Tongue (tissue), 2 donors: Measurements from ENCODE around the gene S1PR4. TPM values are rescaled to one million over a fixed set of nuclear protein-coding genes. Genes with fewer than 3 reads are reported as not detected.
"Not testable (repeated sequence)": the region's sequence is repeated elsewhere in the genome, so short reads cannot be mapped to it uniquely, and the experiment has no call there.

Experiments used
- DNase-seq: peaks from one replicate; pipeline ENCODE4 v3.0.0-alpha.2; 2015
- total RNA-seq: library from RNA; depleted of rRNA; stranded (reverse); fragments of >200 nt; gene quantifications from one replicate; pipeline ENCODE4 v1.2.3, GENCODE V29; 2014

Gene S1PR4
- total RNA-seq, 1 donor from 2014 or later = 1.0 TPM

DNA sequence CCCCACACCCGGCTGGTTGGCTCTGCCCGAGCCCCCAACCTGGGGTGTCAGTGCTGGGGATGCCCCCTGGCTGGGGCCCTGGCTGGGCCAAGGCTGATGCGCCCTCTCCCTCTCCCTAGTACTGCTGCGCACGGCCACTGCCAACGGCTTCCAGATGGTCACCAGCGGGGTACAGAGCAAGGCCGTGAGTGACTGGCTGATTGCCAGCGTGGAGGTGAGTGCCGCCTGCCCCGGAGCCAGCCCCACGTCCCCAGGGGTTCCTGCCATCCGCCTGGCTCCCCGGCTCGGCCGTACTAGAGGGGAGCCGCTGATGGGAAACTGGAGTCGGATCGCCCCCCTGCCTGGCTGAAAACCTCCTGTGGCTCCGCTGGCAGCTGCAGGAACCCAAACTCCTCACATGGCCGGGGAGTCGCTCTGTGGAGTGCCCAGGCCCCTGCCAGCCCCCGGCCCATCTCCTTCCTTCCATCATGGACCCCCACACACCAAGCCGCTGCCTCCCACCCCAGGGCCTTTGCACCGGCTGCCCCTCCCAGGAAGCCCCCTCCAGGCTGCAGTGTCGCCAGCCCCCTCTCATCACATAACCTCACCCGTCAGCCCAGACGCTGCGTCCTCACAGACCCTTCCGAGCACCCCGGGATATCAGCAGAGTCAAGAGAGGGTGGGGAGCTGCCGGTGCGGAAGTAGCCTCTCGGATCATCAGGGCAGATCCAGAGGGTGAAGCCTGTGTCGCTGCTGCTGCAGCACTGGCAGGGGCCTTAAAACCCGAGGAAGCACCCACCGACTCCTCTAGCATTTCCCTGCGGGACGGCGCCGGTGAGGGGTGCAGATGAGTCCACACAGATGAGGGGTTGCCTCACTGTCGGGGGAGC lies 17.7 kb downstream of the S1PR4 start:
- no peak for DNase-seq

DNA sequence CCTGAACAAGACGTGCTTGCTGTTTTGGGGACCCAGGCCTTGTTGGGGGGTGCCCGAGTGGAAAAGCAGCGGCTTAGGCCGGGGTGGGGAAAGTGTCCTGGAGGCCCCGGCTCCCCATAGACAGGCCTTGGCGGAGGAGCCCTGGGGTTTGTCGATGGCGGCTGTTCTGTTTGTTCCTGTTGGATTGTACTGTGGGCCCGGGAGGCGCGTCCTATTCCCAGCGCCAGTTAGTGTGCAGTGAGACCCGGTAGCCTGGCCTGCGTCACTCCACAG lies 18.3 kb downstream of the S1PR4 start:
- no peak for DNase-seq

DNA sequence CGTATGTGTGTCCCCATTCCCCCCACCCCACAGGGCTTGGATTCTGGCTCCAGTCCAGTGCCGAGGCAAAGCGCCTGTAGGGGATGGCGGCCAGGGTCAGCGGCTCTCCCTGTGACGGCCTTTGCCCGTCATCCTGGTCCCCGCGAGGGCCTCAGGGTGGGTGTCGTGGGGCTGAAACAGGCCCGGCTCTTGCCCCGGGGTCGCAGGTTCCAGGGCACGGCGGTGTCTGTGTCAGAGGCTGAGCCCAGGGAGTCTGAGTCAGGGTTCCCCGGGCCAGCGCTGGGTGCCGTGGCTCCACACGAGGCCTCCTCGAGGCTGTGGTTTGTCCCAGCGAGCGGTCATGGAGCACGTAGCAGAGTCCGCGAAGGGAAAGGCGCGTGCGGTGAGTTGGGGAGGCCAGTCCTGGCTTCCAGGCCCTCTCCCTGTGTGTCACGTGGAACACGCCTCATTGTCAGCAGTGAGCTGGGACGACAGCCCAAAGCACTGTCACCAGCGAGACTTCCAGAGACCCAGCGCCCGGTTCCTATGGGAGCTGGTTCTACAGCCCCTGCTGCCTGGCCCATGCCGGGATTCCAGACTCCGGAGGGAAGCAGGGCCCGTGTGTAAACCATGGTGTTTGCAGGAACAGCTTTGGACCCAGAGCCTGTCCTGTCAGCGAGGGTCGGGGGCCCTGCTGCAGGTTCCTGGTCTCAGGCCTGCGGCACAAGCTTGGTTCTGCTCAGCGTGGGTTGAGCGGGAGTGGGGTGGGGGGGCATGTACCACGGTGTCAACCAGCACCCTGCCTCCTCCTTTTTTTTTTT lies 20.5 kb downstream of the S1PR4 start:
- DNase-seq = no peak

DNA sequence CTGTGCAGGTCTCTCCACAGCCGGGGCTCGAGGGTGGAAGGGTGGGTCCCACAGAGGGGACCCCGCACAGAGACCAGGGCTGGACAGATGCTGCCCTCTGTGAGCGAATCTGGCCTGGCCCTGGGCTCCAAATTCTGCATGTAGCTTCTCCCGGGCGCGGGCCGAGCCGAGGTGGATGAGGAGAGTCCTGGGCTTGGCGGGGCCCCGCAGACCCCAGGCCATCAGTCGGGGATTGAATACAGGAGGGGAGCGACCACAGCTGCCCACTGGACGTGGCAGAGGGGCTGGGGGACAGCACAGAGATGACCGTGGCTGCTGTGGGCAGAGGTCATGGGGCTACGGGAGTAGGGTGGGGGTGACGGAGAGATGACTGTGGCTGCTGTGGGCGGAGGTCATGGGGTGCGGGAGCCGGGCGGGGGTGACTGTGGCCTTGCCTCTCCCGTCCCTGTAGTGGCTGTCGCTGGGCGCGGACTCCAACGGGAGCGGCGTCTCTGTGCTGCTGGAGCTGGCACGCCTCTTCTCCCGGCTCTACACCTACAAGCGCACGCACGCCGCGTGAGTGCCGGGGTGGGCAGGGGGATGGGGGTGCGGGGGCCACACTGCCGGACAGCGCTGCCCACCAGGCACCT lies 22.6 kb downstream of the S1PR4 start:
- DNase-seq = no peak

DNA sequence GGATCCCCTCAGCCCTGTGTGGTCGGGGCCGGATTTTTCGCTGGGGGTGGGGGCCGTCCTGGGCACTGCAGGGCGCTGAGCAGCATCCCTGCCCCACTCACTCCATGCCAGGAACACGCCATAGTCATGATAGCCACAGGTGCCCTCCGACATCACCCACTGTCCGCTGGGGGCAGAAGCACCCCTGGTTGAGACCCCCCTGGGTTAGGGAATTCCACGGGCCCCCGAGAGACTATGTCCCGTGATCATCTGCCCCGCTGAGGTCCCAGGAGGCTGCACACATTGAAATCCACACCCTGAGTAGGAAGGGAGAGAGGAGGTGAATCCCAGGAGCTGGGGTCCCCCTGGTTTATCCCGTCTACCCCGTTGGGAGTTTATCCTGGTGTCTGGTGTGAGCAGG lies 23.3 kb downstream of the S1PR4 start:
- no peak for DNase-seq

DNA sequence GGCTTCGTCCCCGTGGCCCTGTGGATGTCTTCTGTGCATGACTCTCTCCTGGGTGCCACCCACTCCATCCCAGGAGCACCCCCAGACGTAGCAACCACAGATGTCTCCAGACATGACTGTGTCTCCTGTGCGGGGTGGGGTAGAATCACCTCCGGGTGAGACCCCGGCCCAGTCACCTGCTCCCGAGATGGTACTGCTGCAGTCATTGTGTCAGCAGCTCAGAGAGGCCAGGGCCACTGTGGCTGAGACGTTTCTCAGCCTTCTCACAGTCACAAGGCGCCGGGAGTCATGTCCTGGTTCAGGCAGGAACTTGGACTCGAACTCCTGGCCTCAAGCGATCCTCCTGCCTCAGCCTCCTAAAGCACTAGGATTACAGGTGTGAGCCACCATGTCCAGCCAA lies 23.8 kb downstream of the S1PR4 start:
- DNase-seq = no peak

DNA sequence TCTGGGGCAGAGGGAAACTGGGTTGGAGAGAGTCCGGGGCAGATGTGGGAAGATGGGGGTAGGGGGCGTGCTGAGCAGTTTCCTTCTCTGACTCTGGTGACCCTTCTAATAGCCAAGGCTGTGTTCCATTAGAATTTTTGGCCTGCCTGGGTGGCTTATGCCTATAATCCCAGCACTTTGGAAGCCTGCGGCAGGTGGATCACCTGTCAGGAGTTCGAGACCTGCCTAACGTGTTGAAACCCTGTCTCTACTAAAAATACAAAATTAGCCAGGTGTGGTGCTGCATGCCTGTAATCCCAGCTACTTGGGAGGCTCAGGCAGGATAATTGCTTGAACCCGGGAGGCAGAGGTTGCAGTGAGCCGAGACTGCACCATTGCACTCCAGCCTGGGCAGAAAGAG lies 24.3 kb downstream of the S1PR4 start:
- DNase-seq = not testable (repeated sequence)

DNA sequence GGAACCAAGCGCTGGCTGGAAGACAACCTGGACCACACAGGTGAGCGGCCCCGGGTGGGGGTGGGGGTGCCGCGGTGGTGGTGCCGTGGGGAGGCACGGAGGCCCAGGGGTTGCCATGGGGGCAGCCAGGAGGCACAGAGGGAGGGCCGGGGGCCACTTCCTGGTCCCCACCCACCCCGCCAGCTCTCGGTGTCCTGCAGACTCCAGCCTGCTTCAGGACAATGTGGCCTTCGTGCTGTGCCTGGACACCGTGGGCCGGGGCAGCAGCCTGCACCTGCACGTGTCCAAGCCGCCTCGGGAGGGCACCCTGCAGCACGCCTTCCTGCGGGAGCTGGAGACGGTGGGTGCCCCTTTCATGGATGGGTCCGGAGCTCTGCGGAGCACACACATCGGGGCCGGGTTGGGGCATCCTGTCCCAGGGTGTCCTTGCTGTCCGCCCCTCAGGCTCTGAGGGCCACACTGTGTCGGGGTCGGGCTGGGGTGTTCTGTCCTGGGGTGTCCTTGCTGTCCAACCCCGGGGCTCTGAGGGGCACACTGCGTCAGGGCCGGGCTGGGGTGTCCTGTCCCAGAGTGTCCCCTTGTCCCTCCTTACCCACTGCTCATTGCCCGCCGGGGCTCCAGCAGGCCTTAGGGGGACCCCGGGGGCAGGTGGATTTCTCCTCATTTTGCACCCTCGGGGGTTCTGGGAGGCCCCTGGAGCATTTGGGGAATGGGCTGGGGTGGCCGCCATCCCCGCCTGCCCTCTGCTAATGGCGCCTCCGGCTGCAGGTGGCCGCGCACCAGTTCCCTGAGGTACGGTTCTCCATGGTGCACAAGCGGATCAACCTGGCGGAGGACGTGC lies 25.5 kb downstream of the S1PR4 start:
- no peak for DNase-seq

DNA sequence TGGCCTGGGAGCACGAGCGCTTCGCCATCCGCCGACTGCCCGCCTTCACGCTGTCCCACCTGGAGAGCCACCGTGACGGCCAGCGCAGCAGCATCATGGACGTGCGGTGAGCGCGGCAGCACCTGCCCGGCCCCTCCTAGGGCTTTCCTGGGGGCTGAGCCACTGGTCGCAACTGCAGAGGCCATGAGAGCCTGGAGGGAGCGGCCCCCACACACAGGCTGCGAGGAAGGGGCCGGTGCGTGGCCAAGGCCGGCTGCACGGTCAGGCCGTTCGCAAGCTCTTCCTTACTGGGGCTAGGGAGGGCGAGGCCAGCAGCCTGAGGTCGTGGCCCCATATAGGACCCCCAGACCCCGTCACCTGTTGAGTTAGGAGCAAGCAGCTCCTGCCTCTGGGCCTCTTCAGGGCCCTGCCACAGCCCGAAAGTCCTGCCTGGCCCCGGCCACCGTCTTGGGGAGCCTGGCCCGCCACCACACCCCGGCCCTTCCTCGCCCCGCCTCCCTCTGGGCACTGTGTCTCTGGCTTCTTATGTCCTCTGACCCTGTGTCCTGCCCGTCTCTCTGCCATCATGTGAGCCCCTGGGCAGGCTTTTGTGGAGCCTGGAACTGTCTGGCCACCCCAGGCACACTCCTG lies 26.2 kb downstream of the S1PR4 start:
- DNase-seq = no peak

DNA sequence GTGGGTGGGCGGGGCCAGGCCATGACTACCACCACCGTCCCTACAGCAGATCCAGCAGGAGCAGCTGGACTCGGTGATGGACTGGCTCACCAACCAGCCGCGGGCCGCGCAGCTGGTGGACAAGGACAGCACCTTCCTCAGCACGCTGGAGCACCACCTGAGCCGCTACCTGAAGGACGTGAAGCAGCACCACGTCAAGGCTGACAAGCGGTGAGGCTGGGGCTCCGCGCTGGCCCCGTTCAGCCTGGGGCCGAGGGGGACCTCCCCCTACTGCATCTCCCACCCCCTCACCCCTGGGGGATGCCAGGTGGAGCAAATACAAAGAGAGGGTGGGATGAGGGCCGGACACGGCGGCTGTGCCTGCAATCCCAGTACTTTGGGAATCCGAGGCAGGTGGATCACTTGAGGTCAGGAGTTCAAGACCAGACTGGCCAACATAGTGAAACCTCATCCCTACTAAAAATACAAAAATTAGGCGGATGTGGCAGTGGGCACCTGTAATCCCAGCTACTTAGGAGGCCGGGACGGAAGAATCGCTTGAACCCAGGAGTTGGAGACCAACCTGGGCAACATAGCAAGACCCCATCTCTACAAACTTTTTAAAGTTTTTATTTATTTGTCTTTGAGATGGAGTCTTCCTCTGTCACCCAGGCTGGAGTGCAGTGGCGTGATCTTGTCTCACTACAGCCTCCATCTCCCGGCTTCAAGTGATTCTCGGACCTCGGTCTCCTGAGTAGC lies 27.8 kb downstream of the S1PR4 start:
- no peak for DNase-seq

DNA sequence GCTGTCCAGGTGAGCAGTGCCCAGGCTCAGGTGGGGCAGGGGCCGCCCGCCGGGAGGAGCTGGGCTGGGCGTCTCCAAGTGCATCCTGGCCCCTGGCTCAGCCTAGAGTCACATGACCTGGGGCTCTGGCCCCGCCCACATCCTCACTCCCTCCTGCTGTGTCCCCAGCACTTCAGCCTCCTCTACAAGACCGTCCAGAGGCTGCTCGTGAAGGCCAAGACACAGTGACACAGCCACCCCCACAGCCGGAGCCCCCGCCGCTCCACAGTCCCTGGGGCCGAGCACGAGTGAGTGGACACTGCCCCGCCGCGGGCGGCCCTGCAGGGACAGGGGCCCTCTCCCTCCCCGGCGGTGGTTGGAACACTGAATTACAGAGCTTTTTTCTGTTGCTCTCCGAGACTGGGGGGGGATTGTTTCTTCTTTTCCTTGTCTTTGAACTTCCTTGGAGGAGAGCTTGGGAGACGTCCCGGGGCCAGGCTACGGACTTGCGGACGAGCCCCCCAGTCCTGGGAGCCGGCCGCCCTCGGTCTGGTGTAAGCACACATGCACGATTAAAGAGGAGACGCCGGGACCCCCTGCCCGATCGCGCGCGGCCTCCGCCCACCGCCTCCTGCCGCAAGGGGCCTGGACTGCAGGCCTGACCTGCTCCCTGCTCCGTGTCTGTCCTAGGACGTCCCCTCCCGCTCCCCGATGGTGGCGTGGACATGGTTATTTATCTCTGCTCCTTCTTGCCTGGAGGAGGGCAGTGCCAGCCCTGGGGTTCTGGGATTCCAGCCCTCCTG lies 29.1 kb downstream of the S1PR4 start:
- no peak for DNase-seq

DNA sequence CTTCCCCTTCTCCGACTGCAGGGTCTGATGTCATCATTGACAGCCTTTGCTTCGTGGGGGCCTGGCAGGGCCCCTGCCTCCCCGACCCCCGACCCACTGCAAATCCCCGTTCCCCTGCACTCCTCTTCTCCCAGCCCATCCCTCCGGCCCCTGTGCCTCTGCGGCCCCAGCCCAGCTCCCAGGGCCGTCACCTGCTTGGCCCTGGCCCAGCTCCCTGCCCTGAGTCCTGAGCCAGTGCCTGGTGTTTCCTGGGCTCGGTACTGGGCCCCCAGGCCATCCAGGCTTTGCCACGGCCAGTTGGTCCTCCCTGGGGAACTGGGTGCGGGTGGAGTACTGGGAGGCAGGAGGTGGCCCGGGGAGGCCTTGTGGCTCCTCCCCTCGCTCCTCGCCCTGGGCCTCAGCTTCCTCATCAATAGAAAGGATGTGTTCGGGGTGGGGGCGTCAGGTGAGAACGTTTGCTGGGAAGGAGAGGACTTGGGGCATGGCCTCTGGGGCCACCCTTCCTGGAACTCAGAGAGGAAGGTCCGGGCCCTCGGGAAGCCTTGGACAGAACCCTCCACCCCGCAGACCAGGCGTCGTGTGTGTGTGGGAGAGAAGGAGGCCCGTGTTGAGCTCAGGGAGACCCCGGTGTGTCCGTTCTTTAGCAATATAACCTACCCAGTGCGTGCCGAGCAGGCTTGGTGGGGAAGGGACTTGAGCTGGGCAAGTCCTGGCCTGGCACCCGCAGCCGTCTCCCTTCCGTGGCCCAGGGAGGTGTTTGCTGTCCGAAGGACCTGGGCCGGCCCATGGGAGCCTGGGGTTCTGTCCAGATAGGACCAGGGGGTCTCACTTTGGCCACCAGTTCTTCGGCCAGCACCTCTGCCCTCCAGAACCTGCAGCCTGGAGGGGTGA lies 30.0 kb downstream of the S1PR4 start:
- DNase-seq = no peak

DNA sequence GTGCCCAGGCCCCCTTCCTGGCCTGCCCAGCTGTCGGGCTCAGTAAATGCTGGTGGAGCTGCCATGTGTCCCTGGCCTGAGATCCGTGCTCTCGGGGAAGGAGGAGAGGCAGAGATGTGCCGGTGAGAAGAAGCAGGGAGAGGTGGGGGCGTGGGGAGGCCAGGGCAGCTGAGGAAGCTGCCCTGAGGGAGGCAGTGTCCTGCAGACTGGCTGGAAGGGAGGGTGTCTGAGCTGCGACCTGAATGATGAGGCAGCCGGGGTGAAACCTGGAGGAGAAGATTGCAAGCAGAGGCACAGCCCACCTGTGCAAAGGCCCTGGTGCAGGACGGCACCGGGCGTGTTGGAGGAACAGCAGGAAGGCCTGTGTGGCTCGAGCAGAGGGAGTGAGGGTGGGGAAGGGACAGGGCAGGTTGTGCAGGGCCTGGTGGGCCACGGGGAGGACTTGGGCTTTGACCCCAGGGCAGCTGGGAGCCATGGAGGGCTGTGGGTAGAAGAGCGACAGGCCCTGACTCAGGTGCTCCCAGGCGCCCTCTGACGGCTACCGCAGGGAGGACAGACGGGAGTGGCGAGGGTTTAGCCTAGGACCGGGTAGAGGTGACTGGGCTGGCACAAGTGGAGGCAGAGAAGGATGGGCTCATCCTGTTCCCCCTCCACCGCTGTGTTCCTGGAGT lies 31.9 kb downstream of the S1PR4 start:
- peak; percentile 28 for DNase-seq

DNA sequence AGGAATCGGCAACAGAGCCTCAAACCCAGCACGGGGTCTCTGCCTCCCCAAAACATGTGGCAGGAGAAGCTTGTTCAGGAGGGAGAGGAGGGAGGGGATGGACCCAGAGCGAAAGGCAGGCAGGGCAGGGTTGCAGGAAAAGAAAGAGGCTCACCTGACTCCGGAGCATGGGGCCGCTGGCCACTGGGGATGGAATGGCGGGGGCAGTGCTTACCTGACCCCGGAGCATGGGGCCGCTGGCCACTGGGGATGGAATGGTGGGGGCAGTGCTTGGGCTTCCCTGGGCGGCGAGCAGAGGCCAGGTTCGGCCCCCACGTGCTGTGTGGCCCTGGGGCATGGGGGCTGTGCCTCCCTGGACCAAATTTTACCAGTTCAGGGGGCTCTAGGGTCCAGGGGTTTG lies 32.6 kb downstream of the S1PR4 start:
- no peak for DNase-seq

DNA sequence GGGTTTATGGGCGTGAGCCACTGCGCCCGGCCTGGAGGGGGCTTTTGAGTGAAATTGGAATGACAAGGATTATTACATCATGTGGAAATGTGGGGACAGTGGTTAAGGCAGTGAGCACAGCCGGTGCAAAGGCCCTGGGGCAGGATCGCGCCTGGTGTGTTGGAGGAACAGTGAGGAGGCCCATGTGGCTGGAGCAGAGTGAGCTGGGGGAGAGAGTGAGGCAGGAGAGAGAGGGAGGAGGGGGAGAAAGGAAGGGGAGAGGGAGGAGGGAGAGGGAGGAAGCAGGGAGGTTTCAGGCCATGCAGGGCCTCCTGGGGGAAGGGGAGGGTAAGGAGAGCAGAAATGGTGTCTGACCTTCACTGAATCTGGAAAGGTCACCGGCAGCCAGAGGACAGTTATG lies 34.6 kb downstream of the S1PR4 start:
- DNase-seq = no peak

DNA sequence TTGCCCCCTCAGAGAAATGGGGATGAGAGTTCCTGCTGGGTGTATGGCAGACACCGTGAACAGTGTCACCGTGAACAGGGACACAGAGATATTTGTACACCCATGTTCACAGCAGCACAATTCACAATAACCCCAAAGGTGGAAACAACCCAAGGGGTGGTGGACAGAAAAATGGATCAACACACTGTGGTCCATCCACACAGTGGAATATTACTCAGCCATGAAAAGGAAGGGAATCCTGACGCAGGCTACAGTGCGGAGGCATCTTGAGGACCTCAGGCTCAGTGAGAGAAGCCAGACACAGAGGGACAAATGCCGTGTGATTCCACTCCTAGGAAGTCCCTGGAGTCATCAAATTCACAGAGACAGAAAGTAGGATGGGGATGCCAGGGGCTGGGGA lies 38.3 kb downstream of the S1PR4 start:
- DNase-seq = no peak

DNA sequence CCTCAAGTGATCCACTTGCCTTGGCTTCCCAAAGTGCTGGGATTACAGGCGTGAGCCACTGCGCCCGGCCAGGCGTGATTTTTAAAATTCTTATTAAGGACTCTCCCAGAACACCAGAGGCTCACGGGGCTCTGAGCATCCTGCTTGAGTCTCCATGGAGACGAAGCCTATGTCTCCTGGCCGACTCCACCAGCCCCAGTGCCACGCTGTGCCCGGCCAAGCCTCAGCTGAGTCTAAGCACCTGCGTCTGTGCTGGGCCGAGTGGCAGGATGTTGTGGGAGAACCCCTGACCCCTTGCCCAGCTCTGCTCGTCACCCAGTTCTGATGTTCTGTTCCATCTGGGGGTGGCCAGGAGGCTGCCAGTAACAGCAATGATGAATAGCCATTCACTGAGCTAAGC lies 42.0 kb downstream of the S1PR4 start:
- no peak for DNase-seq

DNA sequence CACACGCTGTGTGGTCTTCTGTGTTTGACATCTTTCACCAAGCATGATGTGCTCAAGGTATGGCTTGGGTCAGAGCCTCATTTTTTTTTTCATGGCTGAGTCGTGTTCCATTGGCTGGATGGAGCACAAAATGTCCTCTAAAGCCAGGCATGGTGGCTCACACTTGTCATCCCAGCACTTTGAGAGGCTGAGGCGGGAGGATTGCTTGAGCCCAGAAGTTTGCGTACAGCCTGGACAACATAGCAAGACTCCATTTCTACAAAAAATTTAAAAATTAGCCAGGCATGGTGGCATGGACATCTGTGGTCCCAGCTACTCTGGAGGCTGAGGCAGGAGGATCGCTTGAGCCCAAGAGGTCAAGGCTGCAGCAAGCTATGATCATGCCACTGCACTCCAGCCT lies 43.0 kb downstream of the S1PR4 start:
- not testable (repeated sequence) for DNase-seq

DNA sequence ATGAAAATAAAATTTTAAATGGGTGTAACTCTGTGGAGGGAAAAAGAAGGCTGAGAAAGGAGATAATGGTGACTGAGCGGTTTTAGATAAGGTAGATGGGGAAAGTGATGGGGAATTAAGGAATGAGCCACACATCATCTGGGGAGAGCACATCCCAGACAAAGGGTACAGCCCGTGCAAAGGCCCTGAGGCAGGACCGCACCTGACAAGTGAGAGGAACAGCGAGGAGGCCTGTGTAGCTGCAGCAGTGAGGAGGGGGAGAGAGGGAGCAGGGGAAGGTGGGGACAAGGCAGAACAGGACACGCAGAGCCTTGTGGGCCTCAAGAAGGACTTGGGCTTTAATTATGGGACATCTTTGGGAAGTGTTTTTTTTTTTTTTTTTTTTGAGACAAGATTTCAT lies 44.1 kb downstream of the S1PR4 start:
- no peak for DNase-seq
